Measurements from ENCODE around the gene SNX8.
"Not testable (repeated sequence)": the region's sequence is repeated elsewhere in the genome, so short reads cannot be mapped to it uniquely, and the experiment has no call there.

GRCh38 chr7:2269089-2269990 lies 44.9 kb downstream of the SNX8 start:
- TF ChIP-seq CTCF, POLR2A, POLR2AphosphoS5 (IDR thresholded peaks at IDR 0.05): not testable (repeated sequence)
